ENCODE data around the gene RGS9. TPM values are rescaled to one million over a fixed set of nuclear protein-coding genes. Genes with fewer than 3 reads are reported as not detected.

The RGS9 gene
- polyA plus RNA-seq, 2 of the 4 experiments (the other 2 are of a cell fraction), result 6.9 to 14.3 TPM

DNA sequence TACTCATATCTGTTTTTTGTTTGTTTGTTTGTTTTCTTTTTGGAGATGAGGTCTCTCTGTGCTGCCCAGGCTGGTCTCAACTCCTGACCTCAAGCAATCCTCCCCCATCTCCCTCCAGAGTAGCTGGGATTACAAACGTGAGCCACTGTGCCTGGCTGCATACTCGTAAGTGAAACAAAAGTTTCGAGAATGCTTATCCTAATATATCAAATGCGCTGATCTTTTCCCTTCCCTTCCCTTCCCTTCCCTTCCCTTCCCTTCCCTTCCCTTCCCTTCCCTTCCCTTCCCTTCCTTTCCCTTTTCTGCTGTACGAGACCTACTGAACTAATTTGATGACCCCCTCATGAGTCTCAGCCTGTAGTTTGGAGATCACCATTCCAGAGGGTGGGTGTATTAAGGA lies 122.1 kb downstream of the RGS9 start:
- TF ChIP-seq, protein P1, sequence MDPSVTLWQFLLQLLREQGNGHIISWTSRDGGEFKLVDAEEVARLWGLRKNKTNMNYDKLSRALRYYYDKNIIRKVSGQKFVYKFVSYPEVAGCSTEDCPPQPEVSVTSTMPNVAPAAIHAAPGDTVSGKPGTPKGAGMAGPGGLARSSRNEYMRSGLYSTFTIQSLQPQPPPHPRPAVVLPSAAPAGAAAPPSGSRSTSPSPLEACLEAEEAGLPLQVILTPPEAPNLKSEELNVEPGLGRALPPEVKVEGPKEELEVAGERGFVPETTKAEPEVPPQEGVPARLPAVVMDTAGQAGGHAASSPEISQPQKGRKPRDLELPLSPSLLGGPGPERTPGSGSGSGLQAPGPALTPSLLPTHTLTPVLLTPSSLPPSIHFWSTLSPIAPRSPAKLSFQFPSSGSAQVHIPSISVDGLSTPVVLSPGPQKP (IDR thresholded peaks at IDR 0.05; ENCODE audit: low read depth, low read length), result no peak
- WGBS (ENCODE audit: missing lambda C conversion rate), result 42% methylated on average over 5 of the region's 5 CpGs
- DNase-seq (ENCODE audit: low read depth in 1 of 2, low spot score in 1 of 2) (no peak), FAIRE-seq (no peak), ATAC-seq (no peak)
- no peak overlapping the region for H3K27ac ChIP-seq
- no peak overlapping the region for H3K4me2 ChIP-seq
- ChIA-PET POLR2A (no interaction called here), CTCF (interaction anchor here (1.3 to 1.4 kb wide), 2 partner anchors 10 to 906 kb away, joined by 3 read pairs; no protein-coding TSS in a partner anchor)
- H3K9me3 ChIP-seq, result peaks cover 9% of the 10 kb centered on the region; the same call in 1 of the 3 replicates
- no peak overlapping the region for H3K4me3 ChIP-seq
- no peaks in the 10 kb centered on the region for H3K4me1 ChIP-seq

DNA sequence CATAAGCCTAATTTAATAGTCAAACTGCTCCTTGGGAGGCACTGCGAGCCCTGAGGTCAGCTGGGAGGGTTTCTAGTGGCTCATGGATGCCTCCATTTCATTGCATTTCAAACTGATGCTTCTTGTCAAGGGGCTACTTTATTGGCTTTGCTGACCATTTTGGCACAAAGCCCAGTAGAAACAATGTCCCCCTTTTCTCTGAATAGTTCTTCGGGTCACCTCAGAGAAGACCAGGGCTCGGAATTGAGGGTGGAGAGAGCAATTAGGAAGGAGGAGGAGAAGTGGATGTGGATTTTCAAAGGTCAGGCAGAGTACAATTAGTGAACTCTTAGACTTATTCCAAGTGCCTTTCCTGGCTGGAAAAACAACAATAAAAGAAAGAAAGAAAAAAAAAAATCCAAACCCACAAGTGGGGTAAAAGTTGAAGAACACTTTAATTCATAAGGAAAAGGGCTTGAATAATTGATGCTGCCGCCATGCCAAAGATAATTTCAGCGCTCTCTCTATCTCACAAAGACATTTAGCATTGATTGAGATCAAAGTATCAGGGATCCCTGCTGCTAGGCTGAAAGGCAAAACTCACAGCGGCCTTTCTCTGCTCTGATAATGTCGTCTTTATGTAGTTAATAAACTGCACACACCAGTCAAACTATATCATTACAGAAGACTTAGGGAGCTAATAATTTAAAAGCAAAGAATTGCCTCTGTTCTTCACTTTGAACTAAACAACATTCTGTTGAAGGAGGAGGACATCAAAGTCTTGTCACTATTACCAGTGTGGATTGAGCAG lies 122.7 kb downstream of the RGS9 start:
- DNase-seq (ENCODE audit: low read depth in 1 of 2, low spot score in 1 of 2), result no peak
- H3K4me1 ChIP-seq, result no peaks in the 10 kb centered on the region
- ChIA-PET CTCF (interaction anchor here (1.3 kb wide), 1 partner anchor 906 kb away, joined by 3 read pairs; no protein-coding TSS in a partner anchor), POLR2A (no interaction called here)
- no peak overlapping the region for H3K4me3 ChIP-seq
- no peak overlapping the region for H3K27ac ChIP-seq
- no peak overlapping the region for H3K4me2 ChIP-seq
- peaks cover 9% of the 10 kb centered on the region; the same call in 1 of the 3 replicates for H3K9me3 ChIP-seq
- ATAC-seq, result no peak
- no peak for FAIRE-seq
- 50% methylated on average over 7 of the region's 7 CpGs for WGBS (ENCODE audit: missing lambda C conversion rate)
- no peak for TF ChIP-seq HOXB5 (CRISPR knock-in tag; IDR thresholded peaks at IDR 0.05)
- TF ChIP-seq, protein P1 (IDR thresholded peaks at IDR 0.05; ENCODE audit: low read depth, low read length), result no peak

DNA sequence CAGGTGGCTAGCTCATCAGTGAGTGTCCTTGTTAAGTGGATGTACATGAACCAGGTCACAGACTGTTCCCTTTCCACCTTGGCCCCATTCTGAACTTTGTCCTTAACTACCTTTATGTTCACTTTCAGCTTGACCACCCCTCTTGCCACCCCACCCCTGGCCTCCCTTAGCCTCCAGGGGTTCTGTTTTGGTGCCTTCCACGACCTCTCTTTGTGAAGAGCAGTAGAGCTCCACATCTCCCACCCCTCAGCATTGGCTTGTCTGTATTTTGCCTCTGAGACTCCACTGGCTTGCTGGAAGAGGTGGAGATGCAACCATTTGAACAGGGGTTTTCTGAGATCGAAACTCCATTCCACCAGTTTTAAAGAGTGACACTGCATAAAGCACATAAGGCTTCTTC lies 123.5 kb downstream of the RGS9 start:
- Histone ChIP-seq H3K4me2 (no peak overlapping the region), H3K4me1 (no peaks in the 10 kb centered on the region), H3K27ac (no peak overlapping the region), H3K9me3 (peaks cover 8% of the 10 kb centered on the region; the same call in 1 of the 3 replicates), H3K4me3 (no peak overlapping the region)
- DNase-seq (ENCODE audit: low read depth in 1 of 2, low spot score in 1 of 2) (no peak), ATAC-seq (no peak), FAIRE-seq (no peak)
- no peak for TF ChIP-seq RFX5 (IDR thresholded peaks at IDR 0.05)
- no peak for TF ChIP-seq MAZ (IDR thresholded peaks at IDR 0.05; ENCODE audit: borderline replicate concordance, low read depth, low read length)
- TF ChIP-seq EP300 (IDR thresholded peaks at IDR 0.05), result no peak
- no peak for TF ChIP-seq NR3C1 (IDR thresholded peaks at IDR 0.05)
- 22% methylated on average over 2 of the region's 2 CpGs for WGBS (ENCODE audit: missing lambda C conversion rate)
- CTCF ChIA-PET, result interaction anchor here (1.3 kb wide), 1 partner anchor 905 kb away, joined by 3 read pairs; no protein-coding TSS in a partner anchor
- POLR2A ChIA-PET, result no interaction called here

DNA sequence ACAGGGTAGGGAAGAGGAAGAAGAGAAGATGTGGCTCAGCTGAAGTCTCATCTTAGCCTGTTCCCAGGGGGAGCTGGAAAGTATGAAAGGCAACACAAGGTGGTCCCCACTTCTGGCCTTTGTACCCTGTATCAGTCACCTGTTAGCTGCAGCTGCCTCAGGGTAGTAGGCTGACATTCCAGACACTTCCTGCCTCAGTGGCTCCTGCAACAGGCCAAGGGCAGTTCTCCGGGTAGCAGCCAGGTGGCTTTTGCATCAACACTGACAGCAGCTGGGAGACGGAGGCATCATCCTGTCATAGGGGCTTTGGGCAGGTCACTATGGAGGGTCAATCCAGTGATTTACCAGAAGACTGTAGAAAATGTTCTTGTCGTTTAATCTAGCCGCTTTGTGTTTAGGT lies 124.0 kb downstream of the RGS9 start:
- DNase-seq (ENCODE audit: low read depth in 1 of 2, low spot score in 1 of 2) (no peak), FAIRE-seq (no peak), ATAC-seq (no peak)
- peaks cover 5% of the 10 kb centered on the region; the same call in 1 of the 3 replicates for H3K9me3 ChIP-seq
- POLR2A ChIA-PET, result no interaction called here
- no peak overlapping the region for H3K27ac ChIP-seq
- 65% methylated on average over 4 of the region's 4 CpGs for WGBS (ENCODE audit: missing lambda C conversion rate)
- H3K4me1 ChIP-seq, result no peaks in the 10 kb centered on the region
- TF ChIP-seq, protein P2, sequence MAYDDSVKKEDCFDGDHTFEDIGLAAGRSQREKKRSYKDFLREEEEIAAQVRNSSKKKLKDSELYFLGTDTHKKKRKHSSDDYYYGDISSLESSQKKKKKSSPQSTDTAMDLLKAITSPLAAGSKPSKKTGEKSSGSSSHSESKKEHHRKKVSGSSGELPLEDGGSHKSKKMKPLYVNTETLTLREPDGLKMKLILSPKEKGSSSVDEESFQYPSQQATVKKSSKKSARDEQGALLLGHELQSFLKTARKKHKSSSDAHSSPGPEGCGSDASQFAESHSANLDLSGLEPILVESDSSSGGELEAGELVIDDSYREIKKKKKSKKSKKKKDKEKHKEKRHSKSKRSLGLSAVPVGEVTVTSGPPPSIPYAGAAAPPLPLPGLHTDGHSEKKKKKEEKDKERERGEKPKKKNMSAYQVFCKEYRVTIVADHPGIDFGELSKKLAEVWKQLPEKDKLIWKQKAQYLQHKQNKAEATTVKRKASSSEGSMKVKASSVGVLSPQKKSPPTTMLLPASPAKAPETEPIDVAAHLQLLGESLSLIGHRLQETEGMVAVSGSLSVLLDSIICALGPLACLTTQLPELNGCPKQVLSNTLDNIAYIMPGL (CRISPR knock-in tag; IDR thresholded peaks at IDR 0.05; ENCODE audit: borderline replicate concordance), result no peak
- TF ChIP-seq GATA3 (IDR thresholded peaks at IDR 0.05; ENCODE audit: borderline replicate concordance) (no peak), RARB (CRISPR knock-in tag; IDR thresholded peaks at IDR 0.05) (no peak), CBX2 (IDR thresholded peaks at IDR 0.05; ENCODE audit: borderline replicate concordance, low read depth) (no peak), CBX8 (IDR thresholded peaks at IDR 0.05) (no peak)
- no peak overlapping the region for H3K4me3 ChIP-seq
- CTCF ChIA-PET, result no interaction called here
- H3K4me2 ChIP-seq, result no peak overlapping the region

All from A549 (cell line).